ENCODE data around the gene CYP4A22. TPM values are rescaled to one million over a fixed set of nuclear protein-coding genes. Genes with fewer than 3 reads are reported as not detected.
A peak's percentile ranks its signal among the peaks of the same experiment; 100 is the strongest.

Gene CYP4A22
- total RNA-seq, 4 donors from 2014 or later, result not detected

GRCh38 chr1:47189844-47190508 lies 52.7 kb downstream of the CYP4A22 start, which contains the start of gene PDZK1IP1:
Gene PDZK1IP1 (minus strand): TSS chr1:47190036. CDS start chr1:47189932, 104 bp downstream.
- Histone ChIP-seq H3K9me3 (no peaks in the 10 kb centered on the region), H3K27me3 (no peaks in the 10 kb centered on the region), H3K27ac (peak within 1 kb of the TSS in 1 of 3 donors; percentile 17), H3K4me1 (peaks cover 0 to 12% of the 10 kb centered on the region in 2 donors), H3K4me3 (replicated peaks in 1 of 3) (no peak within 1 kb of the TSS), H3K36me3 (no peaks in the 10 kb centered on the region)
- DNase-seq, result peak; percentile 23 to 56
- TF ChIP-seq, protein P1, sequence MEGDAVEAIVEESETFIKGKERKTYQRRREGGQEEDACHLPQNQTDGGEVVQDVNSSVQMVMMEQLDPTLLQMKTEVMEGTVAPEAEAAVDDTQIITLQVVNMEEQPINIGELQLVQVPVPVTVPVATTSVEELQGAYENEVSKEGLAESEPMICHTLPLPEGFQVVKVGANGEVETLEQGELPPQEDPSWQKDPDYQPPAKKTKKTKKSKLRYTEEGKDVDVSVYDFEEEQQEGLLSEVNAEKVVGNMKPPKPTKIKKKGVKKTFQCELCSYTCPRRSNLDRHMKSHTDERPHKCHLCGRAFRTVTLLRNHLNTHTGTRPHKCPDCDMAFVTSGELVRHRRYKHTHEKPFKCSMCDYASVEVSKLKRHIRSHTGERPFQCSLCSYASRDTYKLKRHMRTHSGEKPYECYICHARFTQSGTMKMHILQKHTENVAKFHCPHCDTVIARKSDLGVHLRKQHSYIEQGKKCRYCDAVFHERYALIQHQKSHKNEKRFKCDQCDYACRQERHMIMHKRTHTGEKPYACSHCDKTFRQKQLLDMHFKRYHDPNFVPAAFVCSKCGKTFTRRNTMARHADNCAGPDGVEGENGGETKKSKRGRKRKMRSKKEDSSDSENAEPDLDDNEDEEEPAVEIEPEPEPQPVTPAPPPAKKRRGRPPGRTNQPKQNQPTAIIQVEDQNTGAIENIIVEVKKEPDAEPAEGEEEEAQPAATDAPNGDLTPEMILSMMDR (IDR thresholded peaks at IDR 0.05), result no peak
- no peak for TF ChIP-seq POLR2A (IDR thresholded peaks at IDR 0.05)
- intact Hi-C loops (cut with DNase I), result loop anchor here (10.0 kb wide), 3 partner anchors 145 to 525 kb away; partner anchors contain the start of genes CMPK1 and FOXD2
- WGBS, 2 donors, result 58 to 65% methylated on average over 14 of the region's 16 CpGs

DNA sequence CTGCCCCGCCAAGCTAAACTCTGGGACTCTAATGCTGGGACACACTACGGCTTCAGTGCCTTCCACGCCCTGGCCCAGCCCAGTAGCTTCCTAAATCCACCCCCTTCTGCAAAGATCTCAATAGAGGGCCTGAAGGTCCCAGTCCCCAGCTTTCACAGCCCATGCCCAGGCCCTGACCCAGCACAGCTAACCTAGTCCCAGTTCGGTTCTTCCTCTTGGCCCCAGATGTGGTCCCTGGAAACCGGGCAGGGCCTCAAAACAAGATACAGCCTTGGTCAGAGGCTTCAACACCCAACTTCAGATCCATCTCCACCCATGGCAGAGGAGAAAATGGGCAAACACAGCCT lies 53.2 kb downstream of the CYP4A22 start:
- intact Hi-C loops (cut with DNase I), result no loop called here

GRCh38 chr1:47190857-47191256 lies 53.6 kb downstream of the CYP4A22 start:
- TF ChIP-seq POLR2A (IDR thresholded peaks at IDR 0.05), result no peak
- TF ChIP-seq, protein P1 (IDR thresholded peaks at IDR 0.05), result no peak
- 95% methylated on average over 6 of the region's 6 CpGs; no CpG with 5 or more reads in 1 of the 2 donors for WGBS, 2 donors
- intact Hi-C loops (cut with DNase I), result no loop called here

More for the DNA sequence above, 53.2 kb downstream of the CYP4A22 start:
- Histone ChIP-seq H3K27me3 (no peaks in the 10 kb centered on the region), H3K36me3 (no peaks in the 10 kb centered on the region), H3K9me3 (no peaks in the 10 kb centered on the region), H3K27ac (peak overlapping the region in 1 of 3 donors; percentile 17), H3K4me1 (peaks cover 0 to 12% of the 10 kb centered on the region in 2 donors), H3K4me3 (replicated peaks in 1 of 3) (no peak overlapping the region)
- WGBS, 2 donors, result 80 to 88% methylated on average over 3 to 4 of the region's 5 CpGs
- DNase-seq, result no peak
- TF ChIP-seq, protein P1 (IDR thresholded peaks at IDR 0.05), result no peak
- TF ChIP-seq POLR2A (IDR thresholded peaks at IDR 0.05), result no peak

GRCh38 chr1:47191940-47192457 lies 54.8 kb downstream of the CYP4A22 start:
- H3K27ac ChIP-seq, result no peak overlapping the region

More at GRCh38 chr1:47190857-47191256, 53.6 kb downstream of the CYP4A22 start:
- H3K4me1 ChIP-seq, result peaks cover 0 to 12% of the 10 kb centered on the region in 2 donors
- DNase-seq, result no peak
- no peak overlapping the region for H3K4me3 ChIP-seq (replicated peaks in 1 of 3)
- H3K27ac ChIP-seq, result no peak overlapping the region
- no peaks in the 10 kb centered on the region for H3K9me3 ChIP-seq
- no peaks in the 10 kb centered on the region for H3K27me3 ChIP-seq
- H3K36me3 ChIP-seq, result no peaks in the 10 kb centered on the region

More at GRCh38 chr1:47191940-47192457, 54.8 kb downstream of the CYP4A22 start:
- DNase-seq, result no peak
- intact Hi-C loops (cut with DNase I), result no loop called here
- WGBS, 2 donors, result 81 to 84% methylated on average over 4 of the region's 4 CpGs
- Histone ChIP-seq H3K4me1 (peaks cover 0 to 12% of the 10 kb centered on the region in 2 donors), H3K27me3 (no peaks in the 10 kb centered on the region), H3K36me3 (no peaks in the 10 kb centered on the region), H3K9me3 (no peaks in the 10 kb centered on the region), H3K4me3 (replicated peaks in 1 of 3) (no peak overlapping the region)
- TF ChIP-seq POLR2A (IDR thresholded peaks at IDR 0.05), result no peak
- TF ChIP-seq, protein P1 (IDR thresholded peaks at IDR 0.05), result no peak

Measured in thyroid gland (tissue), 4 donors.